GM18867 (cell line): Measurements from ENCODE around the gene RPRD1B.

Experiments used
- ATAC-seq: cut with Tn5 transposase; IDR thresholded peaks from one replicate; pipeline ENCODE4 v1.9.1; 2021; ENCODE audit warnings: mild to moderate bottlenecking, moderate library complexity; ENCODE audit not compliant: unreplicated experiment

RPRD1B gene, protein sequence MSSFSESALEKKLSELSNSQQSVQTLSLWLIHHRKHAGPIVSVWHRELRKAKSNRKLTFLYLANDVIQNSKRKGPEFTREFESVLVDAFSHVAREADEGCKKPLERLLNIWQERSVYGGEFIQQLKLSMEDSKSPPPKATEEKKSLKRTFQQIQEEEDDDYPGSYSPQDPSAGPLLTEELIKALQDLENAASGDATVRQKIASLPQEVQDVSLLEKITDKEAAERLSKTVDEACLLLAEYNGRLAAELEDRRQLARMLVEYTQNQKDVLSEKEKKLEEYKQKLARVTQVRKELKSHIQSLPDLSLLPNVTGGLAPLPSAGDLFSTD

DNA sequence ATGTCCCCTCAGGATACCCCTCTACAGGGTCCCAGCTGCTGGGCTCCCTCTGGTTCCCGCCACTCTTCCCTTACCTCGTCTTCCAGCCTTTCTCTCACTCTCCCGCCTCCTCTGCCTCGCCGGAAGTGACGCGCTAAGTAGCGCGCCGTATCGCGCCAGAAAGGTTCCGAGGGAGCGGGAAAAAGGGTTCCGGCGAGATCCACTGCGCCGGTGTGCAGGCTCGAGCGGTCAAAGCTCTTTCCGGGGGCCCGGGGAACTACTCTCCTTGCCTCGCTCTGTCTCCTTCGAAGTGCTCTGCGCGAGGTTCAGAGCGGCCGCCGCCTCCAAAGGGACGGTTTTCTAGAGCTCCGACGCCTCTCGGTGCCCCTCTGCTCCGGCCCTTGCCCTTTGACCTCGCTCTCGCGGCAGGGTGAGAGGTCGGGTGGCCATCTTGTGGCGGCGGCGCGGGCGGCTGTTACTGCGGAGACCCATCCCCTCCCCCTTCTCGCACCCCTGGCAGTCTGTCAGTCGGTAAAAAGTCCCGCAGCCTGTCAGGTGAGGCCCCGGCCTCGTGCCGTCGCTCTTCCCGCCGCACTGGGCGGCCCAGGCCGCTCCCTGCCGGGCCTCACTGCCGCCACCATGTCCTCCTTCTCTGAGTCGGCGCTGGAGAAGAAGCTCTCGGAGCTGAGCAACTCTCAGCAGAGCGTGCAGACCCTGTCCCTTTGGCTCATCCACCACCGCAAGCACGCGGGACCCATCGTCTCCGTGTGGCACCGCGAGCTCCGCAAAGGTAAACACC lies at the start of gene RPRD1B, which contains the start of gene TTI1:
Gene RPRD1B (plus strand): TSS at position 417 of the 778 bp plus-strand sequence. CDS start 202 bp downstream, at position 619.
Gene TTI1 (minus strand): TSS at position 127 of the 778 bp plus-strand sequence. CDS start 19,640 bp downstream, outside the sequence.
- peak; percentile 79 for ATAC-seq

DNA sequence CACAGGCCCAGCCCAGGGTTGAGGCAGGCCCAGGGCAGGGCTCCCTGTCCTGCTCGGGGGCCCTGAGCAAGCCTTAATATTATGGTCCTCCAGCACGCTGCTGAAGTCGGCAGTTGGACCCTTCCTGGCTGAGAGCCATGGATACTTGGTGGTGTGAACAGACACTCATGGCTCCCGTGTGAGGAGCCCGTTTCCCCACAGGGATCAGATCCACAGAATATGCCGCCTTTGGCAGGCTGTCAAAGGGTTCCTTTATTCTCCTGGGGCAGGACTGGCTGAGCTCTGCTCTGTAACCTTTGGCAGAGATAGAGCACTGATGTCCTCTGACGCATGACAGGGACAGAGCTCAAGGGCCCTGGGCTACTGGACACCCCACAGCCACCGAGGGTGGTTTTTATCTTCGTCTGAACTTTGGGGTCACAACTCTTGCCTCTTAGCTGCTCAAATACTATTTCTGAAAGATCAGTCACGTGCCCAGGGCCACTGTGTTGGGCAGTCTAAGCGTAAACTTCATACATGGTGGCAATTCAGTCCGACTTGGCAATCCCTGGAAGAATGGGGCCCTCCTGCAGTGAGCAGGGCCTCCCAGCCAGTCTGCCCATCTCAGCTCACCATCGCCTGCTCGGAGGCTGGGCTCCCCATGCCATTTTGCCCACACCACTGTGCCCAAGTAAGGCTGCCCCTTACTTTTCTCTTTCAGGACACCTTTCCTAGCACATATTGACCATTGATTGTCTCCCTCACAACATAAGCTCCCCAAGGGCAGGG lies 49.3 kb upstream of the RPRD1B start:
- no peak for ATAC-seq

DNA sequence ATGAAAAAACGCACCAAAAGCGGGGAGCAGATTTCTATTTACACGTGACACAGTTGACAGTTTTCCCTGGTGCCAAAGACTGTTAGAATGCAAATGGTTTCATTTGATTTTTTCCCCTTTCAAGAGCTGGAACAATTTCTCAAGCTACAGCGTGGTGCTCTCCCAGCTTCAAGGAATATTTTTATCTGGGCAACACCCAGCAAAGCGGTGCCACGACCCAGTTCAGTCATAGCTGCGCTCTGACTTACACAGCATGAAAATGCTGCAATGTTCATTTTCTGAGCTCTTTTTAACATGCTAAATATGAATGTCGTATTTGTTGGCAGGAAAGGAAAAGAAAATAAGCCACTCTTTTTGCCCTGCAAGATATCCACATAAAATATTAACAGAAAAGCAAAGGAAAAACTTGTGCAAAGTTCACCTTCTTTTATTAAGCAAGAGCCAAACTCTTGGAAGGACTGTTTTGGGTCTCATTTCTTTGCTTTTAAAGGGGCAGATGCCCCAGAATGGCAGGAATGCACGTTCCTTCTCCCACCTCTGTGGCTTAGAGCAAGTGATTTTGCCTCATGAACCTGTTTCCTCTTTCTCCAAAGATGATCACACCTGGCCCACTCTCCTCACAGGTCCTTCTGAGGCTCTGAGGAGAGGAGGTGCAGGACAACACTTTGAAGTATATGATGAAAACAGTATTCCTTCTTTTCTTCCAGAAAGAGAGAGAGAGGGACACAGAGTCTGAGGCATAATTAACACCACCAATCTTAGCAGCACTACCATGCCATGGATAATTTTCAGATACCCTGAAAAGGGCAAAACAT lies 47.3 kb upstream of the RPRD1B start:
- ATAC-seq = no peak

DNA sequence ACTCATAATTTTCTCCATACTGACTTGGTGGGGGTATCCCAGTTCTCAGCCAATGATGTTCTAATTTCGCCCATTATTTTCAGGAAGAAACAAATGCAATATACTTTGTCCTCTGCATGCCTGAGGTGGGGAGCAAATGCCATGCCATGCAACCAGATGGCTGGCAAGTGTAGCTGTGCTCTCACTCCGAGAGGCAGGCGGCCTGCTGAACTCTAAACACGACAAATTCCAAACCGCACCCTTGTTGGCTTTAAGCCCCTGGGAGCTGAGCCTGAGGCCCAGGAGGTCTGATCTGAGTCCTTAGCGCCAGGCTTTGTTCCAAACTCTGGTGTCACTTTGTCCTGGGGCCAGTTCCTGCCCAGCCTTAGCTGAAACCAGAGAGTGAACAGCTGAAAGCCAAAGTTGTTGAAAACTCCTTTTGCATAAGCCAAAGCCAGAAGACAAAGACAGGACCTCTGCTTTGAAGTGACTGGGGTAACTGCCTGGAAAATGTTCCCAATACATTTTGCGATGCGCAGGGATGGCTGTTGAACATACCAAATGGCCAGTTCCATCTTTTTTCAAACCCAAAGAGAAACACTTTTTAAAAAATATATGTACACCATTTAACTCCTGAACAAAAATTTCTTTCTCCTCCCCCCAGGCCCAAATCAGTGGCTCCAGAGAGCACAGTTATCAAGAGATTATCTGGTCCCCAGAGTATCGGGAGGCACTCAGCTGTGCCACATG lies 46.5 kb upstream of the RPRD1B start:
- no peak for ATAC-seq

DNA sequence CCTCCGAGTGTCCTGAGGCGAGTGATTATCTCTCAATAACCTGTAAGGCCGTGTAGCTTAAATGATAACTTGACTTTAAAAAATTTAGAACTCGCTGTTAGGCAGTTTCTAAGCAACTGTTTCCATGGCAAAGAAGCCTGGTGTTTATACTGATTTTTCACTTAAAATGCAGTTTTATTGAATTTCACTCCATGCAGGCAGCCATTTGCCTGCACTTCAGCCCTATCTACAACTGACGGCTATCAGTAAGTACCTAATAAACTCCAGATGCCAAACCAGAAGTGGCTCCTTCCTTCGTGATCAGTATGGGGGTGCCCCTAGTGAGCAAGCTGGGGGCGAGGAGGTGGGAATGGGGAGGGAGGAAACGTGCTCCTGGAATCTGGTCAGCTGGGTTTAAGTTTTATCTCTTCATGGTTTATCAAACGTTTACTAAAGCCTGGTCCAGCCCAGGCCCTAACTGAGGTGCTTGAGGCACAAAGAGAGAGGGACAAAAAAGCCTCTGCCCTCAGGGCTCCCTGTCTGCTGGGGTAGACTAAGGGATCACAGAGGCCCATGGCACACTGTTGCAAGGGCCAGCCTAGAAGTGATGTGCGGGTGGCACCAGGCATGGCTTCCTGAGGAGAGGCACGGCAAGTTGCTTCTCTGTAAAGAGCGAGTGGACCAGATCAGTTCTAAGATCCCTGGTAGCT lies 45.8 kb upstream of the RPRD1B start:
- no peak for ATAC-seq

DNA sequence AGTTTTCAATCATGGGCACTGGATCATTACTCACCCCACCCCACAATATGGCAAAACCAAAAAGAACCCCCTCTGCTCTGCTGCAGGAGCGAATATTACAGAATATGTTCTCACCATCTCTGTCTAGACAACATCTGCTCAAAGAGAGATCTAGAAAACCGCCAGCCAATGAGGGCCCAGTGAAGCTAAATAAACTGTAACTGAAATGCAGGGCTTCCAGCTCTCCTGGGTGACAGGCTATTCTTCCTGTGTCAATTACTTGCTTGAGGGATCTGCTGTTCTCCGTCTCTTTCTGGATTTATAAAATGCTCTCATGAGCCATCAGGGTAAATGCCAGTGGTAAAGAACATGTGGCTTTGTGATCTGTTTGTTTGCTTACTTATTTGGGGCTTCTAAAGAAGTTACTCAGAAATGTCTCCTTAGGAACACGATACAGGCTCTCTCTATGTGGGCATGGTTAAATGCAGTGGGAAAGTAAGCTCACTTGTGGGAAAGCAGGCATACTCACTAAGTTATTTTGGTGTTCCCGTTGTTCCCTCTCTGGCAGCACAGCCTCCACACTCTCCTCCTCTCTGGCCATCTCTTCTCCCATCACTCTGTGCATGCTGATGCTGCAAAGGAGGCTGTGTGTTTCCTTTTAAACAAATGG lies 45.1 kb upstream of the RPRD1B start:
- ATAC-seq = no peak

DNA sequence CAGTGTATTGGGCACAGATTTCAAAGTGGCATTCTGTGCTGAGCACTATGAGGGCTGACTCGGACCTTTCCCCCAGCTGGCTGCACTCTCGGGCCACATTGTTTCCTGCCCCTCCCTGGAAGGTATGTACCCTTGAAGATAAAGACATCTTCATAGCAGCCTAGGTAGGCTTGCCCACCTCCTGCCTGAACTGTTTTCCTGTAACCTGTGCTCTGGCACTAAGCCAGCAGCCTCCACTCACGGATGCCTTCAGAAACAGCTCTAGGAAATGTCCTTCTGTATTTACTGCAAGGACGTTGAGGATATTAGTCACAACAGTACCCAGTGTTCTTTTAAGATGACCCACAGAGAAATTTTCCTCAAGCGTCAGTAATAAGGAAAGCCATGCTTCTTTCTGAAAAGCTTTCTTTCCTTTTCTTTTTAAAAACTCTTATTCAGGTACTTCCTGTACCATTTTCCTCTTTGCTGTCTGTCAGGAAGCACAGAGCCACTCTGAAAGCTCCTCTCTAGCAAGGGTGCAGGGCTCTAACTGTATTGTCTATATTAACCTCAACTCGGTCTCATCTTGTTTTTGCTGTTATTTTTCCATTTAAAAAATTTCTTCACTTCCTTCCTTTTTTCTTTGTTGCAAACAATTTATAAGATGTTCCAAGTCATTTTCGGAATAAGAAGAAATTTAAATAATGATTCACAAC lies 43.8 kb upstream of the RPRD1B start:
- no peak for ATAC-seq

DNA sequence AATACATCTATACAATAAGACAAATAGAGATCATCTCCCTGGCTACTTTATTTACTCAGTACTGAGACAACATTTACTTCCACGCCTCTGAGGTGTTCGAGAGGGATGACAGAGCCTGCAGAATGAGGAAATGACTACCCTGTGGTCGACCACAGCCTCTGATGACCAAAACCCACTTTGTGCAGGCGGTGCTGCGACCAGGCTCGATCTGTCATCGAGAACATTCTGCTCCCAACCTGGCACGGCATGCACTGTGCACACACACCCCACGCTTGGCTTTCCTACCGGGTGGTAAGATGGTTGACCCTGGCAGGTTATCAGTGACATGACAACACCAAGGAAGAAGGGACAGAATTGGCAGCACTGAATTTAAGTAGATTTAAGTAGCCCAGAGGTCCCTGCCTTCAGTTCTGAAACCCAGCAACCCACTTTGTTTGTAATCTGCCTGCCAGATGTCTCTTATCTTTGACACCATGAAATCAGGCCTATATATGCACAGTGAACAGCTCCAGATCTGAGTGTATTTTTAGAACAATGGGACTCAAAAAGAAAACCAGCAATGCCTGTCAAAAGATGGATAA lies 42.9 kb upstream of the RPRD1B start:
- ATAC-seq = peak; percentile 93

DNA sequence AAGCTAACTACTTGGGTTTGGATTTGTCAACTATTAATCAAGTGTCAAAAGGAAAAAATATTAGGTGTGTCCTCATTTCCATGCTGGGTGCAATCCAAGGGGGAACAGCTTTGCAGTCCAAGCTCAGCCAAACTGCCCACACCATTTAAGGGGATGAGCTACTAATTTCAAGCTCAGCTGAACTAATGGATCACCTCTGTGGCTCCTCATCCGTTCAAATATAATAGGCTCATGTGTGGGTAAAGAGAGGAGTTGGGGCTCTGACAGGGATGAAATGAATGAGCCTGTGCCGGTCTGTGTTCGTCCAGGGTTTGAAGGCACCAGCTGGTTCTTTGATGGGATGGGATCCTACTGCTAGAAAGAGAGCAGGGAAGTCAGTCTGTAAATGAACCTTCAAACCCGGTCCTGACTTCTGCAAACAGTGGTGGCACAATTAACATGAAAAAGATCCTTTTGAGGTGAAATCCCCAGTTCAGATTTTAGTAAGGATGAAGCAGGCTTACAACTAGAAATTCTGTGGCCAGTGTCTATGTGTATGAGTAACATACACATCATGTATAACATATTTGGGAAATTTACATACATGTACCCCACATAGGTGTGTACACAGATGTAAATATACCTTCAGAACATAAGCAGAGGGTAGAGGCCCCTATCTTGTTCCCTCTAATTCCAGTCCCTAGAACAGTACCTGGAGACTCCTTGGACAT lies 42.2 kb upstream of the RPRD1B start:
- ATAC-seq = no peak

DNA sequence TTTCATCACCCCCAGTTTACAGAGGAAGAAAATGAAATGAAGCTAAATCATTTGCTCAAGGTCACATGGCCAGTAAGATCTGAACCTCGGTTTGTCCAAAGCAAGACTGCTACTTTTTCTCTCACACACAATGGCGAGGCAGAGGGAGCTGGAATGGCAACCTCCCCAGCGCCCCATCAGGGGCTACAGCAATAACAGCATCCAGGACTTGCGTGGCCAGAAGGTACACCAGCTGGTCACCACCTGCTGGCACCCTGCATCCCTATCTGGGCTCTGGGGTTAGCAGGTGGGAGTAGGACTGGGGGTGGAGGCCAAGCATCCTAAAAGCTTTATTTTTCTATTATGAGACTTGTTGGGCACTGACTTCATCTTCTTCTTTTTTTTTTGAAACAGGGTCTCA lies 41.6 kb upstream of the RPRD1B start:
- ATAC-seq = no peak

DNA sequence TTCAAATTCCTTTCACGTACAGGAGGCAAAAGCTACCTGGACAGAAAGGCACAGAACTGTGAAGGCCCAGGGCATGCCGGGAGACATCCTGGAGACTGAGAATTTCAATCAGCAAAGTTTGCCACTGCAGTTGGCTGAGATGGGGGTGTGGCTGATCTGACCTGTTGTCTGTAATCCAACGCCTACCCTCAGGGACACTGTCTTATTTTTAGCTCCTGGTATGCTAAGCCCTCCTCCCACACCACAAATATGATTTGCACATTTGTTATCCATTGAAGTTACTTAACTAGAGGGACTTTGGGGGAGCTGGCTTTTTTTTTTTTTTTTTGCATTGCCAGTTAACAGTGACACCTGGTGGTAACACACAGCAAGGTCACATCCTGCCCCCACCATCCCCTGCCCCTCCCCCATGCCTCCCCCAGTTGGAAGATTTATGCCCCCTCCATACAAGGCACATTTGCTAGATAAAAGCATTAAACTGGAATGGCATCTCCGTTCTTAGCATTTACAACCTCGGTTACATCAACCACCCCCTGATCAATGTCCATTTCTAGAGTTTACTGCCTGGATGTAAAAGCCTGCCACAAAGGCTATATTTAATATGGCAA lies 40.6 kb upstream of the RPRD1B start:
- ATAC-seq = no peak

DNA sequence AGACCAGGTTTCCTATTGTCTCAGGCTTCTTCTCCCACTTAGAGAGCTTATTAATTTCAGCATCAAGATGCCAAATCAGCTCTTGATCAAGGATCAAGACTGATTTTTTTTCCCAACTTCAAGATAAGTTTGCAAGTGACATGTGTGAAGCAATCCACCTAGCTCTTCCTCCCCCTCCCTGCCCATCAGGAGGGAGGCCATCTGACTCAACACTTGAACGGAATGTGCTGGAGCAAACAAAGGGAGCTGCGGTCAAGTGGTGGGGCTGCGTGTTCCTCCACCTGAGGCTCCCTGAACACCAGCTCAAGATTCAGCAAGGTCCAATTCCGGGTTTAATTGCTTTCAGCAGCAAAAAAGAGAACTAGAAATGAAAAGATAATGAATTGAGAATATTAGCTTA lies 39.0 kb upstream of the RPRD1B start:
- ATAC-seq = no peak

DNA sequence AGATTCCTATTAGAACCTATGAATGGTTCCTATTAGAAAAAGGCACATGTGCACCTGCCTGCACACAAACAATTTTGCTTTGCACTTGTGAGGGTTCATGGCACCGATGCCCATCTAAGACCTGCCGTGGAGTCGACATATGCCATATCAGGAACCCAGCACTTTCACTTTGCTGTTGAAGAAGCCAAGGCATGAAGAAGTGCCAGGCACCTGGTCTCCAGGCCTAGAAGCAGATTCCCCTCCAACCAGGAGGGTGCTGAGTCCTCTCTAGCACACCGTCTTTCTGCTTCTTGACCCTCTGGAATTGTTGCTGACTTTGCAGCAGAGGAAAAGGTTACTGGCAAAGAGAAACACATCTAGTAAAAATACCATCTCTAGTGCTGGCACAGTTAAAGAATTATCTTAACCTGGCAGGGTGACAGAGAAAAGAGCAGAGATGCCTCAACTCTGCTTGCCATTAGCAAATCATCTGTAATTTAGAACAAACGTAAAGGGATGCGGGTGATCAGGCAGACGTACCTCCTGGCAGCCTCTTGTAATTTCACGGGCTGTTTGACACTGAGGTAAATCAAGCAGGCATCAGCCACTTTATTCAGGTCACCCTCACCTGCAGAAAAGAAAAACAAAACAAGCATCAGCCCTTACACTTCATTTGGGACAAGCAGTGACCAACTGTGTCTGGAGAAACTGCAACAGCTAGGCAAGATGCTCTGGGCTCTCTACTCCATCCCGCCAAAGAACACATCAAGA lies 37.5 kb upstream of the RPRD1B start:
- no peak for ATAC-seq

DNA sequence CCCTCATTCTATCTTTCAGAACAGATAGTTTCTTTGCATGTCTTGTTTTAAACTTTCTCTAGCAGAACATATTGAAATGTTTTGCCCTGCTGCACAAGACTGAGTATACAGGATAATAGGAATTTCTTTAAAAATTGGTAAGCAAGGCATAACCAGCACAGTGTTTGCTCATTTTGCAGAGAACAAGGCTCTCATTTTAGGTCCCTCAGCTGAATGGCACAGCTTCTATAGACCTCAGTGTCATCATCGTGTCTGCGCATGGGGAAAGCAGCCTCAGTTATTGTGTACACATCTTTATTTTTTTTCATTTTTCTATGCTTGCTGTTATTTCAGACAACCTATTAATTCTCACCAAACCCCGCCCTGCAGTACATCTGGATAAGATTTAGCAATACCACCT lies 36.0 kb upstream of the RPRD1B start:
- ATAC-seq = no peak

DNA sequence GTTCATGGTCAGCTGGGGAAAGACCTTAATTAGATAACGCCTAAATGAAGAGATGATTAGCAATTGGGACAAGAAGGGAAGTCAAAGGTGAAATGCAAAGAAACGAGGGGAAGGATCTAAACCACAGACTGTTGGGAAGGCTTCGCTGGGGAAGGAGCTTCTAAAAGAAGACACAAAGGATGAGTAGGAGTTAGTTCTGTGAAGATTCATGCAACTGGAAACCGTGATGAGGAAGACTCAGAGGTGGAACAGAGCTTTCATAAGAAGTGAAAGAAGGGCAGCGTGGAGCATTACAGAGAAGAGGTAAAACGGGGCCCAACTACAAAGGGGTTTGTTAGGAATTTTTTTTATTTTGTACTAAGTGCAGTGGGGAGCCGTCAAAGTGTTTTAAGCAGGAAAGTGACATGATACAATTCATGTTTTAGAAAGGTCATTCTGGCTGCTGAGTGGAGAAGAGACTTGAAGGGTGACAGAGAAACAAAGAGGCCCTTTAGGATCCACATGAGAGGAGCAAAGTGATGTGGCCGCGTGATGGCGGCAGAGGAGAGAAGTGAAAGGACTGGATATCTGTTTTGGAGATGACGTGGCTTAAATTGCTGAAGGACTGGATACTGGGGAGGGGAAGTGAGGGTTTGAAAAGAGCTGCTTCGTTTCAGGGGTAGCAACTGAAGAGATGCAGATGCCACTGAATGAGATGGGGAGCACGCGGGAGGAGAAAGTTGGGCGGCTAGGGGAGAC lies 33.9 kb upstream of the RPRD1B start:
- ATAC-seq = no peak
